Hematopoietic multipotent progenitor cell (in vitro differentiated cells): ENCODE data around the gene SLC25A53. TPM values are rescaled to one million over a fixed set of nuclear protein-coding genes. Genes with fewer than 3 reads are reported as not detected.
"Not testable (repeated sequence)": the region's sequence is repeated elsewhere in the genome, so short reads cannot be mapped to it uniquely, and the experiment has no call there.

ENCODE experiments used
- DNase-seq, 3 donors: peaks; one replicate each; pipeline ENCODE4 v3.0.0-alpha.2; 2011 to 2015; ENCODE audit warnings: low read depth in 2 of 3, low spot score in 2 of 3
- total RNA-seq: library from RNA; depleted of rRNA; stranded (reverse); fragments of >200 nt; gene quantifications from one replicate; pipeline ENCODE4 v1.2.3, GENCODE V29; 2012

The SLC25A53 gene
- total RNA-seq, 1 donor, result 5.4 TPM

DNA sequence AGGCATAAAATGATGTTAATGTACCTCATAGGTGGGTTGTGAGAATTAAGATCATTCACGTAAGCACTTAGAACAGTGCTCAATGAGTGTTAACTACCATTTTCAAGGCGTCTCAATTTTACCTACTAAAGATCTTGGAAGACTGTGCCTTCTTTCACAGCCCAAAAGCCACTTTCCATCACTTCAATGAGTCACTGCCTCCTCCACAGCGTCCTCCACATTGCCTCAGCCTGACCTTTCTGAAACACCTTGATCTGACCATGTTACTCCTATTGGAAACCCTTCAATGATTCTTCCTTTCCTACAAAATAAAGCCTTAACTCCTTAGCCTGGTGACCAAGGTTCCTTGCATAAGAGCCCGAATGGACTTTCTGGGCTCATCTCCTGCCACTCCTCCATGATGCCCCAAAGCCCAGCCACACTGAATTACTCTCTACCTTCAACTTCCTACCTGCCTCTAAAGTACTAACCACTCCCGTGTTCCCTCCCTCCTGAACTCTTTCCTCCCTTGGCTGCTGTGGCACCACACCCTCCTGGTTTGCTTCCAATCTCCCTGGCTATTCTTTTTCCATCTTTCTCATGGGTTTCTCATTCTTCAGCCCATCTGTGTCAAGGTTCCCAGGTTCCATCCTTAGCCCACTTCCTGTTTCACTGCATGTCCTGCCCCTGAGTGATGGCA, 22.1 kb downstream of the SLC25A53 start:
- DNase-seq, result no peak

DNA sequence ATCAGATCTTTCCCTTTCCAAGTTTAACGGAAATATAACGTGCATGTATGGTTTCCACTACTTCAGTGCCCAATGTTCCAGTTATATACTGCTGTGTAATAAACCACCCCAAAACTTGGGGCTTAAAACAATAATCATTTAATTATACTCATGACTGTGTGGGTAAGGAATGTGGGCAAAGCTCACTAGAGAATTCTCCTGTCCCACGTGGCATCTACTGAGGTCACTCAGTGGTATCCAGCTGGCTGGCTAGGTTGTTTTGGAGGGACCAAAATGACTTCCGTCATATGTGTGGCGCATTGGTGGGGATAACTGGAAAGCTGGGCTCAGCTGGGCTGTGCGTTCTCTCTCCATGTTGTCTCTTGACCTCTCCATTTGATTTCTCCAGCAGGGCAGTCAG, 26.0 kb downstream of the SLC25A53 start:
- no peak for DNase-seq

DNA sequence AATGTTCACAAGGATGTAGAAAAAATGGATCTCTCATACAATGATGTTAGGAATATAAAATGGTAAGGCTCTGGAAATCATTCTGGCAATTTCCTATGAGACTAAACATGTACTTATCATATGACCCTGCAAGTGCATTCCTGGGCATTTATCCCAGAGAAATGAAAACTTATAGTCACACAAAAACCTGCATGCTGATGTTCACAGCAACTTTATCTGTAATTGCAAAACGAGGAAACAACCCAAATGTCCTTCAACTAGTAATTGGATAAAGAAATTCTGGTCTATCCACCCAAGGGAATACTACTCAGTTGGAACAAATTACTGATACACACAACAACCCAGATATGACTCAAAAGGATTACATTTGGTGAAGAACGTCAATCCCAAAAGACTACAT, 30.0 kb downstream of the SLC25A53 start:
- no peak for DNase-seq

DNA sequence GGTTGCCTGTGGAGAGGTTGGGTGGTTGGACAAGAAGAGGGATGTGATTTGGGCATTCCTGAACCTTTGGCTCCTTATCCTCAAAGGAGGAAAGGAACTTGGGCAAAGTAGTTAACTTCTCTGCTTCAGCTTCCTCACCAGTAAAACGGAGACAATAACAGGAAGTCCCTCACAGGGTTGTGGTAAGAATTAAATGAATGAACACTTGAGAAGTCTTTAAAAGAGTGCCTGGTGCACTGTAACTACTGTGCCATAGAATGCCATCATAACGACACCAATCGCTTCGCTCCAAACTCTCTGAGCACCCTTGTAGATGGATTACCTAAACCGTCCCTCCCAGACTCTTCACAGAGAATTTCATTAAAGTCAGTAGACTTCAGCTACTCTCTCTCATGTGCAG, 34.0 kb downstream of the SLC25A53 start:
- DNase-seq, result peak in 1 of 3 donors; percentile 36

GRCh38 chrX:104118765-104119164, 38.0 kb downstream of the SLC25A53 start:
- DNase-seq, result no peak

GRCh38 chrX:104117759-104118158, 39.0 kb downstream of the SLC25A53 start:
- no peak for DNase-seq

GRCh38 chrX:104113222-104113965, 43.4 kb downstream of the SLC25A53 start:
- DNase-seq, result peak in 2 of 3 donors; percentile 37 to 64

DNA sequence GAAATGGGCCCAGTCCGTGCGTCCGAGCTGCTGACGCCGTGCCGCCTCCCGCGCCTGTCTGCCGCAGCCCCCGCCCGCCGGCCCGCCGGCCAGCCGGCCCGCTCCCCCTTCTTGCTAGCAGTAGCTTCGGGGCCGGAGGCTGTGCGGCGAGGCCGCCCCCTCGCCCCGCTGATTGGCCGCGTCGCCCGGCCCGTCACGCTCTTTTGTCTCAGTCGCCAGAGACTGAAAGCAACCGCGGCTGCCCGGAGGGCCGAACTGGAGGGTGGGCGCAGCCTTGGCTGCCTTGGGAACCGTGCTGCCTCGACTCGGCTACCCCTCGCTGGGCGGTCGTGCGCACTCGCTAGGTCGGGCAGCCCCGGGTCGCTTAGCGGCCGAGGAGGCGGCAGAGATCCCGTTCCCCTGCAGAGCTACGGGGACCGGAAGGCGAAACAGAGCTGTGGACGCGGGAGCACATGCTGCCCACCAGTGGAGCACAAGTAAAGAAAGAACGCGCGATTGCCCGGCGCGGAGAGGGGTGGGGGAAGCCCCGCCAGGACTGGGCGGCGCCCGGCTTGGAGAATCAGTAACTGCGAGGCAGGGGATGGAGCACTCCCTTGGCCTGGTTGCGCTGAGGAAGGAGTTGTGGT, 44.4 kb downstream of the SLC25A53 start, which contains the start of gene ZCCHC18:
TSS of gene ZCCHC18 (plus strand) at position 198 of the 626 bp plus-strand sequence. CDS start 1,589 bp downstream, outside the sequence.
- DNase-seq, result peak in 2 of 3 donors; percentile 25 to 36

DNA sequence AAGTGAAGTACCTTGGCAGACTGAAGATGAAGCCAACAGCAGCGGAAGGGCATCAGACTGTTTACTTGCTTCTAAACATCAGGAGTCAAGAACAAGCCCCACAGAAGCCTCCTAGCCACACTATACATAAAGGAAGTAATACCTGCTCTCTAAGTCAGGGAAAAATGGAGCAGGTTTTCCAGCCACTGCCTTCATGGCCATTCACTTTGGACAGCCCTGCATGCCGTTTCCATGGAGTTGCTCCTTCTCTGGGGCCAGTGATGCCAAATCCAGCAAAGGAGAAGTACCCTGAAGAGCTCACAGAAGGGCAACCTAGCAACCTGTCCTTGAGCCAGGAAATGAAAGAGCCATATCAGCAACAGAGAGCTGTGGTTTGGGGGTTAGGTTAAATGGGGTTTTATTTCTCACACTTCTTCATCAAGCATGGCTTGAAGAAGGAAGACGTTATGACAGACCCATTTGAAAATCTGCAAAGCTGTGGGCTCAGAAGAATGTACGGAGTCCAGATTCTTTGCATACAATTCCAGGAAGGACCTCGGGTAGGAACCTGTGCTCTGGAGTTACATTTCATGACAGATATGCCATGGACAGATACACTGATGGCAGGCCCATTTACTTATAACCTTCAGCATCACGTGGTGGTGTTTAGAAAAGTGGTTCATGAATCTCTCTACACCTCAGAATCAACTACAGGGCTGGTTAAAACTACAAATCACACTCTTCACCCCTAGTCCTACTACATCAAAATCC, 46.1 kb downstream of the SLC25A53 start:
- peak in 1 of 3 donors; percentile 30 for DNase-seq

DNA sequence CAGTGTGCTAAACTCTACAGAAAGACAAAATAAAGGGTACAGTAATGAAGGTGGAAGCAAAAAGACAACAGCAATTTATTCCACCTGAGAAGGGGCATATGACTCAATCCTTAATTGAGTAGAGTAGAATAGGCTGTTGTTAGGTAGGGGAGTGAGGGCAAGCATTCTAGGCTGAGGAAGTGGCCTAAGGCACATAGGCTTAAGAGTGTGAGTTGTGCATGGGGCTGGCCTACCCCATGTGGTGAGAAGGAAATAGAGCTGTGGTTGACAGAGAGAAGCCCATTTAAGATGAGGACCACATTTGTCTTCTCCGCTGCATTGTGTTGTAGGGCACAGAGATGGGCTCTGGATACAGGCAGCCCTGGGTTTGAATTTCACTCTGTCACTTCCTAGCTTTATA, 47.9 kb downstream of the SLC25A53 start:
- DNase-seq, result no peak

GRCh38 chrX:104105330-104106262, 51.2 kb downstream of the SLC25A53 start:
- no peak for DNase-seq

- DNase-seq, result no peak
Measured at GRCh38 chrX:104104676-104105075, 52.1 kb downstream of the SLC25A53 start.

- DNase-seq, result no peak
Measured at GRCh38 chrX:104098919-104099318, 57.9 kb downstream of the SLC25A53 start.

GRCh38 chrX:104098151-104098808, 58.5 kb downstream of the SLC25A53 start:
- peak; percentile 34 to 75 (median 68) for DNase-seq

DNA sequence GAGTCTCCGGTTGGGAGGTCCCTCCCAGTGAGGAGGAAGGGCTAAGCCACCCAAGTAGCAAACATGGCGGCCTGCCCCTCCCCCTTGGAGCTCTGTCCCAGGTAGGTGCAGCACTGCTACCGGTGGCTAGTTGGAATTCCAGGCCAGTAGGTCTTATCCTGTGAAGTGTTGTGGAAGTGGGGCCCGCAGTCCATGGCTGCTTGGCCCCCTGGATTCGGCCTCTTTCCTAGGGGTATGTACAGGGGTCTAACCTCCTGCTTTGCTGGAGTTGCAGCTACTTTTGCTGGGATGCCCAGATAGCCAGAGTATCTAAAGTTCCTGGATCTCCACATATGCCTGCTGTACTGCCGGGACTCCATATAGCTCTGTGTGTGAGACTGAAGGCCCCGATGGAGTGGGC, 70.9 kb downstream of the SLC25A53 start:
- DNase-seq, result no peak

DNA sequence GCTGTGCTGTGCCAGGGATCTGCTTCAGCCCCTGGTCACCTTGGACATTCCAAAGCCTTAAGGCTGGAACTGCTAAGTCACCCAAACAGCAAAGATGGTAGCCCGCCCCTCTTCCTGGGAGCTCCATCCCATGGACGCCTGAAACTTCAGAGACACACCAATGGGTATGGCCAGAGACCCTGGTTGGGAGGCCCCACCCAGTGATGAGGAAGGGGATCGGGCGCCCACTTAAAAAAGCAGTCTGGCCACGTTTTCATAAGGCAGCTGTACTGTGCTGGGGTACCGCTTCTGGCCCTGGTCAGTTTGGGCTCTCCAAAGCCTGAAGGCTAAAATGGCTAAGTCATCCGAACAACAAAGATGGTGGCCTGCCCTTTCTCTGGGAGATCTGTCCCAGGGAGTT, 71.3 kb downstream of the SLC25A53 start:
- DNase-seq, result no peak

DNA sequence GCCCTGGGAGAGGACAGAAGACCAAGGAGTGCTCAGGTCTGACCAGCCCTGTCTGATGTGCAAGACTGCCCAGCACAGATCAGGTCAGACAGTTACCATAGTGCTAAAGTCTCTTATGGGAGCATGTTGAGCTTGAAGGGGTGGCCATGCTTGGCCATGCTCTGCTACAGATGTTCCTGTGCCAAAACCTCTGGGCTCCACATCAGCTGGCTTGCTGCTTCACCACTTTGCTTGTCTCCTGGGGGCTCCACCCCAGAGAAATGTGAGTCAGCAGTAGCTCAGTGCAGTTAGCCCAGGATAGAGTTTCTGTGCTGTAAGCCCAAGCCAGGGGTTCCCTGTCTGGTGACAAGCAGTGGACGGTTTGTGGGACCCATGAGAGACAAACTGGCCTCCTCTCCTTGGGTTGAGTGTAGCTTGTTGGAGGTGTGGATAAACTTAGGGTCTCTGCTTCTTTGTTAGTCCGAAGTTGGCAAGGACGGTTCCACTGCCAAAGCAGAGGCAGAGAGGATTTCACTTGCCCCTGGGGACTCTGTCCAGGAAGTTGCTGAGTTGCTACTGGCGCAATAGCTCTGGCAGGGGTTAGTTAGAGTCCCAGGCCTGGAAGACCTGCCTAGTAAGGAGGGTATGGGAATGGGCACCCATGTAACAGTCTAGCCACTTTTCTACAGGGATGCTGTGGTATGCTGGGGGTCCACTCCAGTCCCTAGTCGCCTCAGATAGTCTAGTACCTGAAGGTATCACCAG, 72.1 kb downstream of the SLC25A53 start:
- DNase-seq, result no peak

DNA sequence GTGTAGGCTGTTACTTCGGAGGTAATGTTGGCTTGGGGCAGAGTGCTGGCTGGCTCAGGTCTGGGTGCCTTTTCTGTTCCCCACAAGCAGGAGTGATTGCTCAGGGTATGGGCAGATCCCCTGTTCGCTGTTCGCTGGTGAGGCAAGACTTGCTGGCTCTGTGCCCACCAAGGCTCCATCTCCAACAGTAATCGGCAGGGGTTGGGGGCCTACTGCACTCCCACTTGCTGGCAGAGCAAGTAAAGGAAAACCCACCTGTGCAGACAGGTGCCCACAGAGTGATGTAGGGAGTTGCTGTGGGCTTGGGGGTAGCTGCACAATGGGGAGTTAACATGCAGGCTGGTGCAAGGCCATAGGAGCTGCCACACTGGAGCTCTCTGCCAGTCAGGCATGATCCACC, 72.7 kb downstream of the SLC25A53 start:
- DNase-seq, result no peak

- DNase-seq, result not testable (repeated sequence)
Measured at GRCh38 chrX:104077854-104078253, 79.0 kb downstream of the SLC25A53 start.
